GM18861 (cell line): ENCODE results near the gene TBC1D13.
"Not testable (repeated sequence)": the region's sequence is repeated elsewhere in the genome, so short reads cannot be mapped to it uniquely, and the experiment has no call there.

Experiments
- ATAC-seq: cut with Tn5 transposase; IDR thresholded peaks from one replicate; pipeline ENCODE4 v1.9.1; 2021; ENCODE audit not compliant: unreplicated experiment

The TBC1D13 gene

GRCh38 chr9:128781187-128782070 is 5.6 kb upstream of the TBC1D13 start:
- ATAC-seq = no peak

DNA sequence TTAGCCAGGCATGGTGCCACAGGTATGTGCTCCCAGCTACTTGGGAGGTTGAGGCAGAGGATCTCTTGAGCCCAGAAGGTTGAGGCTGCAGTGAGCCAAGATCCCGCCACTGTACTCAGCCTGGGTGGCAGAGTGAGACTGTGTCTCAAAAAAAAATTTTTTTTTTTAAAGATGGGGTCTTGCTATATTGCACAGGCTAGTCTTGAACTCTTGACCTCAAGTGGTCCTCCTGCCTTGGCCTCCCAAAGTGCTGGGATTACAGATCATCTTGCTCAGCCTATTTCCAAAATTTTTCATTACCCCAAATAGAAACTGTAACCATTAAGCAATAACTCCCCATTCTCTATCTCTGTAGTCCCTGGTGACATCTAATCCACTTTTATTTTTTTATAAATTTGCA is 4.4 kb upstream of the TBC1D13 start:
- no peak for ATAC-seq

- no peak for ATAC-seq
Measured at GRCh38 chr9:128785427-128785826, 1.6 kb upstream of the TBC1D13 start.

DNA sequence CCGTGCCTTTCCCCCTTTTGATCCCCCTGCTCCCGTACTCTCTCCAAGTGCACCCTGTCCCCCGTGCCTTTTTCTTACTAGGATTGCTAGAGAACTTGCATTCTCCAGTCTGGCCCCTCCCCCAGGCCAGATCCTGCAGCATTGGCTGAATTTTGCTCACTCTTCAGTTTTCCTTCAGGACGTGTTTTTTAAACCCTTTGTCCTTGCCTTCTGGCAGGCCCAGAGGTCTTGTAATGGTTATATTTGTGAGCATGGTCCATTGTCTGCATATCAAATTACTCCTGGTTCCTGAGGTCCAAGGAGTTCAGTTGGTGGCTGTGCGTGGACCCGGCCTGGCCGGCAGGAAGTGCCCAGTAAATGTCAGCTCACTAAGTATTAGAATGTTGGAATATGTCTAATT is 606 bp downstream of the TBC1D13 start:
- no peak for ATAC-seq

DNA sequence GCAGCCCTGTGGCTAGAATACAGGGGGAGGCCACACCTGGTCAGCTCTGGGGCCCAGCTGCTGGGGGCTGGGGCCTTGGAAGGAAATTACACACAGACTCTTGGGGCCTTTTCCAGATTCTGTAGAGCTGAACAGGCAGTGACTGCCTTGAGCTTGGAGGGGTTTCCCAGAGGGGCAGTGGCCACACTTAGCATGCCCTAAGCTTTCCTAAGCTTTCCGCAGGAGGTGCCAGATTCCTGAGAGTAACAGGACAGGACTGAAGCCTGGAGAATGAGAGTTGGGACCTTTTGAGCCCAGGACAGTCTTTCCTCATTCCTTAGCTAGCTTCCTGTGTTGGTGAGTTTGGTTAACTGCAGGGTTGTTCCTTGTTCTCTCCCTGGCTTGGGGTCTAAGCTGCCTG is 1.4 kb downstream of the TBC1D13 start:
- ATAC-seq = no peak

DNA sequence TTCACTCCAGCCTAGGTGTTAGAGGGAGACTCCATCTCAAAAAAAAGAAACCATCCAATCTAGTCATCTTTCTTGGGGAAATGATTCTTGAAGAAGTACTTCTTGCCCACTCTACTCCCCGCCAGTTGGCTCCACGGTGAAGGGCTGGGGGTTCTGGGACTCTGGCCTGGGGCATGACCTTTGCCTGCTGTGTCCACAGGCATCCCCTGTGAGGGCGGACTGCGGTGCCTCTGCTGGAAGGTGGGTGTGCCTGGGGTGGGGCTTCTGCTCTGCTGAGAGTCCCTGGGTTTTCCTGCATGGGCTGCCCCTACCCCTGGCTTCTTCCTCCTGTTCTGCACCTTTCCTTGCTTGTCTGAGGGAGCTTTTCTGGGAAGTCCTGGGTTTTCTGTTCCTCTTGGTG is 3.5 kb downstream of the TBC1D13 start:
- ATAC-seq = no peak

- ATAC-seq = no peak
Measured at GRCh38 chr9:128792134-128792533, 5.1 kb downstream of the TBC1D13 start.

DNA sequence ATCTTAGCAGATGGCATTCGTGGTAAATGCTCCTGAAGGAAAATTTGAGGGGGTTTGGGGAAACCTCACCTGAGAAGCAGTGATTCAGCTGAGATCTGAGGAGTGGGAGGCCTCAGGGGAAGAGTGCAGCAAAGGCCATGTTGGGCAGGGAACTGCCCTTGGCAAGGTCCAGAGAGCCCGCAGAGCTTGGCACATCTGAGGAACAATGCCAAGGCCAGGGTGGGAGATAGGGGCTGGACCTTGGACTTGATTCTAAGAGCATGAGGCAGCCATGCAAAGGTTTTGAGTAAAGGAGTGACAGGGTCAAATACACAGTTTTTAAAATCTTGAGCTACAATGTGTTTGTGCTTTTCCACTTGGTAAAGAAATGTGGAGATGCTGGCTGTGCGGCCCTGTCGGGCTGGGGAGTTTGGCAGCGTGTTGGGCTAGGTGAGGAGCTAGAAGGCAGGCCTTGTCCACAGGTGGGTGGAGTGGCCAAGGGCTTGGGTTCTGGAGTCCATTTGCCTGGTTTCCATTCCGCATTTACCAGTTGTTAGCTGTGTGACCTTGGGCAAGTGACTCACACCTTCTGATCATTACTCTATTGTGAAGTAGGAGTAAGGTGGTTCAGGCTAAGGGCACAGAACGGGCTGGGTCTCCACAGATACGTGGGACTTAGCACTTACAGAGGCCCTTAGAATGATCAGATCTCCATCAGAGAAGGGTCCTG is 6.1 kb downstream of the TBC1D13 start:
- no peak for ATAC-seq

DNA sequence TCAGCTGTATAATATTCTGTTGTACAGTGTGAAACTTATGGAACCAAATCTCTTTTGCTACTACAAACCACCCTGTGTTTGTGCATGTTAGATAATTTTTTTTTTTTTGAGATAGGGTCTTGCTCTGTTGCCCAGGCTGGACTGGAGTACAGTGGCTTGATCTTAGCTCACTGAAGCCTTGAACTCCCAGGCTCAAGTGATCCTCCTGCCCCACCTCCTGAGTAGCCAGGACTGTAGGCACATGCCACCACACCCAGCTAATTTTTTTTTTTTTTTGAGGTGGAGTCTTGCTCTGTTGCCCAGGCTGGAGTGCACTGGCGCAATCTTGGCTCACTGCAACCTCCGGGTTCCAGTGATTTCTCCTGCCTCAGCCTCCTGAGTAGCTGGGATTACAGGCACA is 7.9 kb downstream of the TBC1D13 start:
- not testable (repeated sequence) for ATAC-seq

DNA sequence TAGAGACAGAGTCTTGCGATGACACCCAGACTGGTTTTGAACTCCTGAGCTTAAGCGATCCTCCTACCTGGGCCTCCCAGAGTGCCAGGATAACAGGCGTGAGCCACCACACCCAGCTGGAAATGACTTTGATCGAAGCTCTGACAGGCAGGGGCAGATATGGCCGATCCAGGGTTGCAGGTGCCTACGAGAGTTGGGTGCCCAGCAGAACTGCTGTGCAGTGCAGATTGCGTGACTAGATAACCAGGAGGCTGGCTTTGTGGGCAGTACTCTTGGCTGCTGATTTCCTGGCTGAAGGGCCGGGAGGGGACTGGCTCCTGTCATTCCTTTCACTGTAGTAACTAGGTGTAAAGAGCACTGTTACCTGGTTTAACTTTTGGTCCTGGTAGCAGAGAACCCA is 11.8 kb downstream of the TBC1D13 start:
- ATAC-seq = no peak

DNA sequence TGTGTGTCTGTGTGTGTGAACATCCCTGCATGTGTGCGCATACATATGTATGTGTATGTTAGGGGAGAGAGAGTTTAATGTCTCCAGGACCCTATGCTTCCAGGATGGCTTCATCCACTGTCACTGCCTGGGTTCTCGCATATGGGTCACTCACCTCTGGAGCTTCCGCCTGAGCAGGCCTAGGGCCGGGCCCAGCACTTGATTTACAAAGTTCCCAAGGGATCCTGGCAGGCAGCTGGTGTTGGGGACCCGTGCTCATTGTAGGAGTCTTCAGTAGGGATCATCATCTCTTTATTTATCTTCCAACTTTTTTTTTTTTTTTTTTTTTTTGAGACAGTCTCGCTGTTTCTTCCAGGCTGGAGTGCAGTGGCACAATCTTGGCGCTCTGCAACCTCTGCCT is 13.0 kb downstream of the TBC1D13 start:
- no peak for ATAC-seq

- ATAC-seq = no peak
Measured at GRCh38 chr9:128802482-128802881, 15.4 kb downstream of the TBC1D13 start.

GRCh38 chr9:128805661-128806060 is 18.6 kb downstream of the TBC1D13 start:
- ATAC-seq = no peak

- no peak for ATAC-seq
Measured at GRCh38 chr9:128807827-128808226, 20.8 kb downstream of the TBC1D13 start.

GRCh38 chr9:128808543-128808942 is 21.5 kb downstream of the TBC1D13 start:
- no peak for ATAC-seq

DNA sequence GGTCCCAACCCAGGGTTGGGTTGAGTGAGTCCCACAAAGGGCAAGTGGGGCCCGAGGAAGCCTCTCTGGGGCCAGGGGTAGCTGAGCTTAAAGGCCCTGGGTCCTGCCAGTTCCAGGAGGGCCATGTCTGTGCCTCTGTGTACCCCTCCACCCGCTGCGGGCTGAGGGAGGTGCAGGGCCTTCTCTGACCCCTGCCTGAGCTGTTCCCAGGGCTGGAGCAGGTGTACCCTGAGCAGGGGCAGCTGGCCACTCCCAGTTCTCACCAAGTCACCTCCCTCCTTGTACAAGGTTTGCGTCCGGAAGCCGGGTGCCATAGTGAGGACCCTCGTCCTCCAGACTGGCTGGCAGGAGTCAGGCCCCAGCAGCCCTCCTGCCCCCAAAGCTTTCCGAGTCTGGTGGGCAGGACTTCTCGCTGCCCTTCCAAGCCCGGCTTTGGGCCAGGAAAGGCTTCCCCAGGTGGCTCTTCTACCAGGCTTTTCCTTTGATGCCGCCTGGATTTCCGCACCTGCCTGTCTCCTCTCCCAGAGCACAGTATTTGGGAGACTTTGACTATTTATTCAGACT is 22.1 kb downstream of the TBC1D13 start:
- ATAC-seq = no peak

DNA sequence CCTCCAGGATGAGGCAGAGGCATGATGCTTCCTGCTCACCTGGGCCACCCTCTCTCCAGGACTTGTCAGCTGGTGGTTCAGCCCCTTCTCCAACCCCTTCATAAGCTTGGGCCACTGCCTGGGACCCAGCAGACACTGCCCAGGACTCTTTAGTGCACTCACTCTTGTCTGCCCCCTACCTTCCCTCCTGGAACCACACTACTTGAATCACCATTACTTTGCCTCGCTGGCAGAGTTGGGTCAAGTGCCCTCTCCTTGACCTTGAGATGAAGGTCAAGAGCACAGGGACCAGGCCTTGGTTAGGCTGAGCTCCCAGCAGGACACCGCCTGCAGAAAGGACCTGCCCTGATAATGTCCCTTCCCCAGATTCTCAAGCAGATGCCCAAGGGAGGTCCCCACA is 22.8 kb downstream of the TBC1D13 start:
- ATAC-seq = no peak

DNA sequence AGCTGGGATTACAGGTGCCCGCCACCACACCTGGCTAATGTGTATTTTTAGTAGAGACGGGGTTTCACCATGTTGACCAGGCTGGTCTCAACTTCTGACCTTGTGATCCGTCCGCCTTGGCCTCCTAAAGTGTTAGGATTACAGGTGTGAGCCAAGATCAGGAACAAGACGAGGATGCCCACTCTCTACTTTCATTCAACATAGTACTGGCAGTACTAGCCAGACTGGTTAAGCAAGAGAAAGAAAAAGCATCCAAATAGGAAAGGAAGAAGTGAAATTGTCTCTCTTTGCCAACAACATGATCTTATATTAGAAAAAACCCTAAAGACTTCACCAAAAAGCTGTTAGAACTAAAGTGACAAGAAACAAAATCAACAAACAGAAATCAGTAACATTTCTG is 23.8 kb downstream of the TBC1D13 start:
- no peak for ATAC-seq

- ATAC-seq = peak; percentile 75
Measured at GRCh38 chr9:128818099-128818838, 31.2 kb downstream of the TBC1D13 start, which contains the start of gene ENDOG. TSS of gene ENDOG (plus strand) at chr9:128818500. CDS start at chr9:128818685, 185 bp downstream.

GRCh38 chr9:128818839-128819715 is 32.0 kb downstream of the TBC1D13 start:
- ATAC-seq = peak; percentile 15
